ENCODE results near the gene IGSF23.
"Not testable (repeated sequence)": the region's sequence is repeated elsewhere in the genome, so short reads cannot be mapped to it uniquely, and the experiment has no call there.

The IGSF23 gene

GRCh38 chr19:44587963-44588770 is 25.2 kb upstream of the IGSF23 start:
- DNase-seq (ENCODE audit: low read depth, low spot score): no peak

- no peak for DNase-seq (ENCODE audit: low read depth, low spot score)
Observed at GRCh38 chr19:44588771-44589112, 24.6 kb upstream of the IGSF23 start.

GRCh38 chr19:44590245-44591059 is 22.9 kb upstream of the IGSF23 start:
- peak; percentile 31 for DNase-seq (ENCODE audit: low read depth, low spot score)

GRCh38 chr19:44591340-44591993 is 21.9 kb upstream of the IGSF23 start:
- DNase-seq (ENCODE audit: low read depth, low spot score): not testable (repeated sequence)

GRCh38 chr19:44592451-44592890 is 20.9 kb upstream of the IGSF23 start:
- DNase-seq (ENCODE audit: low read depth, low spot score): no peak

- no peak for DNase-seq (ENCODE audit: low read depth, low spot score)
Observed at GRCh38 chr19:44593294-44593693, 20.1 kb upstream of the IGSF23 start.

GRCh38 chr19:44593866-44594266 is 19.5 kb upstream of the IGSF23 start:
- DNase-seq (ENCODE audit: low read depth, low spot score): peak; percentile 44

- DNase-seq (ENCODE audit: low read depth, low spot score): no peak
Observed at GRCh38 chr19:44596428-44597130, 16.8 kb upstream of the IGSF23 start.

GRCh38 chr19:44597131-44597491 is 16.3 kb upstream of the IGSF23 start:
- DNase-seq (ENCODE audit: low read depth, low spot score): no peak

GRCh38 chr19:44598355-44598754 is 15.0 kb upstream of the IGSF23 start:
- DNase-seq (ENCODE audit: low read depth, low spot score): no peak

GRCh38 chr19:44598880-44599279 is 14.5 kb upstream of the IGSF23 start:
- no peak for DNase-seq (ENCODE audit: low read depth, low spot score)

GRCh38 chr19:44600466-44600865 is 12.9 kb upstream of the IGSF23 start:
- no peak for DNase-seq (ENCODE audit: low read depth, low spot score)

GRCh38 chr19:44602081-44602480 is 11.3 kb upstream of the IGSF23 start:
- peak; percentile 58 for DNase-seq (ENCODE audit: low read depth, low spot score)

GRCh38 chr19:44603201-44603945 is 10.0 kb upstream of the IGSF23 start:
- peak; percentile 64 for DNase-seq (ENCODE audit: low read depth, low spot score)

- DNase-seq (ENCODE audit: low read depth, low spot score): no peak
Observed at GRCh38 chr19:44604241-44604640, 9.1 kb upstream of the IGSF23 start.

GRCh38 chr19:44605547-44605946 is 7.8 kb upstream of the IGSF23 start:
- no peak for DNase-seq (ENCODE audit: low read depth, low spot score)

GRCh38 chr19:44607049-44607448 is 6.3 kb upstream of the IGSF23 start:
- no peak for DNase-seq (ENCODE audit: low read depth, low spot score)

- DNase-seq (ENCODE audit: low read depth, low spot score): no peak
Observed at GRCh38 chr19:44607917-44608316, 5.4 kb upstream of the IGSF23 start.

- no peak for DNase-seq (ENCODE audit: low read depth, low spot score)
Observed at GRCh38 chr19:44608391-44608821, 5.0 kb upstream of the IGSF23 start.

- DNase-seq (ENCODE audit: low read depth, low spot score): no peak
Observed at GRCh38 chr19:44609219-44609618, 4.1 kb upstream of the IGSF23 start.

- DNase-seq (ENCODE audit: low read depth, low spot score): peak; percentile 71
Observed at GRCh38 chr19:44610497-44610896, 2.9 kb upstream of the IGSF23 start.
